Neural progenitor cell (in vitro differentiated cells): ENCODE results near the gene GPR68.

ENCODE experiments used
- CTCF ChIP-seq: fragments of 200-600 bp; sonication (generic); IDR thresholded peaks from 2 replicates; pipeline ENCODE4 v1.5.1; 2017; ENCODE audit warnings: antibody characterized with exemption, mild to moderate bottlenecking
- EZH2phosphoT487 ChIP-seq: fragments of 200-600 bp; sonication (generic); IDR thresholded peaks from 2 replicates; pipeline ENCODE4 v1.6.1; 2017; ENCODE audit warnings: antibody characterized with exemption

GRCh38 chr14:91197631-91198030 lies 46.9 kb downstream of the GPR68 start:
- TF ChIP-seq CTCF (no peak), EZH2phosphoT487 (no peak)
